Natural killer cell (primary cell): ENCODE measurements around the gene CEP164. TPM values are rescaled to one million over a fixed set of nuclear protein-coding genes. Genes with fewer than 3 reads are reported as not detected.

ENCODE experiments used
- ATAC-seq, 3 donors: fragments of 150-1000 bp in 2 of 3; fragments of 200-7000 bp in 1 of 3; cut with Tn5 transposase; 1 replicate in 1 of 3; 2 replicates in 2 of 3; pipeline ENCODE4 v1.10.0; 2021; ENCODE audit warnings: mild to moderate bottlenecking in 2 of 3, moderate library complexity in 2 of 3
- DNase-seq, 2 donors: peaks; one replicate each; pipeline versions ENCODE4 v3.0.0 to v3.0.0-alpha.2; 2013 to 2021; ENCODE audit warnings: mixed read lengths in 1 of 2
- H3K27ac ChIP-seq: one replicate; pipeline ENCODE4 v1.5.1; 2013; ENCODE audit warnings: mild to moderate bottlenecking, low read length
- H3K27me3 ChIP-seq: one replicate; pipeline ENCODE4 v1.6.1; 2013; ENCODE audit warnings: low read length; ENCODE audit not compliant: control insufficient read depth, insufficient read depth
- H3K36me3 ChIP-seq: one replicate; pipeline ENCODE4 v1.6.1; 2013; ENCODE audit warnings: low read length; ENCODE audit not compliant: control insufficient read depth, insufficient read depth
- H3K4me1 ChIP-seq: one replicate; pipeline ENCODE4 v1.6.1; 2013; ENCODE audit warnings: low read length; ENCODE audit not compliant: control insufficient read depth, insufficient read depth
- H3K4me3 ChIP-seq: one replicate; pipeline ENCODE4 v1.5.1; 2013; ENCODE audit warnings: low read length
- H3K9me3 ChIP-seq: one replicate; pipeline ENCODE4 v1.6.1; 2013; ENCODE audit warnings: low read length; ENCODE audit not compliant: control insufficient read depth, insufficient read depth
- H3K27ac Mint-ChIP-seq, 2 donors: one replicate each; pipeline ENCODE4 v1.8.0; 2022; ENCODE audit warnings: mild to moderate bottlenecking in 2 of 2, mixed read lengths in 2 of 2, moderate library complexity in 1 of 2
- H3K27me3 Mint-ChIP-seq, 2 donors: one replicate each; pipeline ENCODE4 v1.8.0; 2022; ENCODE audit warnings: low read depth in 2 of 2, mixed read lengths in 2 of 2
- H3K36me3 Mint-ChIP-seq: one replicate; pipeline ENCODE4 v1.8.0; 2022; ENCODE audit warnings: mixed read lengths
- H3K4me1 Mint-ChIP-seq, 2 donors: one replicate each; pipeline ENCODE4 v1.8.0; 2022; ENCODE audit warnings: mixed read lengths in 2 of 2
- H3K4me3 Mint-ChIP-seq: one replicate; pipeline ENCODE4 v1.8.0; 2022; ENCODE audit warnings: mild to moderate bottlenecking, moderate library complexity, mixed read lengths
- H3K9me3 Mint-ChIP-seq, 2 donors: one replicate each; pipeline ENCODE4 v1.8.0; 2022; ENCODE audit warnings: mixed read lengths in 2 of 2
- WGBS: methylation state at CpG from one replicate; pipeline ENCODE4 v1.1.7; 2013; ENCODE audit warnings: missing lambda C conversion rate; ENCODE audit not compliant: insufficient coverage; 5-methylcytosine and 5-hydroxymethylcytosine counted together
- intact Hi-C: fragments of 100-400 bp; cut with micrococcal nuclease; formaldehyde crosslinking; loops from one replicate; pipeline ENCODE4 v1.14.2; 2022
- total RNA-seq, 4 donors: library from RNA; stranded (reverse); fragments of 120-200 nt in 1 of 4; gene quantifications; one replicate each; pipeline versions ENCODE4 v1.2.3 to v1.2.4, GENCODE V29; 2013 to 2022
- TF ChIP-seq, protein P1 (sequence below): fragments of 200-600 bp; IDR thresholded peaks from one replicate; pipeline ENCODE4 v1.8.0; 2022; ENCODE audit warnings: antibody characterized with exemption

Gene CEP164
- total RNA-seq, 3 donors from 2014 or later (not counting 1 experiment from before 2014, with no cell fraction given), result 45.6 to 49.9 (median 49.8) TPM

DNA sequence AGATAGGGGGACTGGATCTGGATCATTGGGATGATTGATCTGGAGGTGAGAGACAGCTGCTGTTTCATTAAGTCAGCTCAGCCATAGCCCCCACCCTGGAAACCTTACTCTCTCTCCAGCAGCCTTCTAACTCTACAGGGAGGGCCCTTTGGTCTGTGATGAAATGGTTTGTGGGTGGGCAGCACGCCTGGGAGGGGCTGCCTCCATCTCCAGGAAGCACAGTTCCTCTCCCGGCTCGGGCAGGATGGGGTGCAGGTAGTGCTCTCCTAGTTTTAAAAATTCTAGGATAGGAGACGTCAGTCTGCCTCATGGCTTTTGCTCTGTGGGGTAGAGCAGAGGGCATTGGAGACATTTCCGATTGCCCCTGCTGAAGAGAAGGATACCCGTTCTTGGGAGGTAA, 89.7 kb downstream of the CEP164 start:
- H3K4me3 ChIP-seq, result no peak overlapping the region
- H3K27me3 ChIP-seq, result no peaks in the 10 kb centered on the region
- no peak overlapping the region for H3K4me3 Mint-ChIP-seq
- H3K27ac Mint-ChIP-seq, result no peak overlapping the region
- intact Hi-C loops, result no loop called here
- no peaks in the 10 kb centered on the region for H3K4me1 Mint-ChIP-seq
- no peak overlapping the region for H3K27ac ChIP-seq
- WGBS, result 66% methylated on average over 6 of the region's 6 CpGs
- no peaks in the 10 kb centered on the region for H3K36me3 ChIP-seq
- peaks cover 0 to 4% of the 10 kb centered on the region in 2 donors for H3K27me3 Mint-ChIP-seq
- H3K36me3 Mint-ChIP-seq, result no peaks in the 10 kb centered on the region
- no peaks in the 10 kb centered on the region for H3K4me1 ChIP-seq
- no peak for ATAC-seq
- no peak for DNase-seq
- TF ChIP-seq, protein P1, sequence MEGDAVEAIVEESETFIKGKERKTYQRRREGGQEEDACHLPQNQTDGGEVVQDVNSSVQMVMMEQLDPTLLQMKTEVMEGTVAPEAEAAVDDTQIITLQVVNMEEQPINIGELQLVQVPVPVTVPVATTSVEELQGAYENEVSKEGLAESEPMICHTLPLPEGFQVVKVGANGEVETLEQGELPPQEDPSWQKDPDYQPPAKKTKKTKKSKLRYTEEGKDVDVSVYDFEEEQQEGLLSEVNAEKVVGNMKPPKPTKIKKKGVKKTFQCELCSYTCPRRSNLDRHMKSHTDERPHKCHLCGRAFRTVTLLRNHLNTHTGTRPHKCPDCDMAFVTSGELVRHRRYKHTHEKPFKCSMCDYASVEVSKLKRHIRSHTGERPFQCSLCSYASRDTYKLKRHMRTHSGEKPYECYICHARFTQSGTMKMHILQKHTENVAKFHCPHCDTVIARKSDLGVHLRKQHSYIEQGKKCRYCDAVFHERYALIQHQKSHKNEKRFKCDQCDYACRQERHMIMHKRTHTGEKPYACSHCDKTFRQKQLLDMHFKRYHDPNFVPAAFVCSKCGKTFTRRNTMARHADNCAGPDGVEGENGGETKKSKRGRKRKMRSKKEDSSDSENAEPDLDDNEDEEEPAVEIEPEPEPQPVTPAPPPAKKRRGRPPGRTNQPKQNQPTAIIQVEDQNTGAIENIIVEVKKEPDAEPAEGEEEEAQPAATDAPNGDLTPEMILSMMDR, result no peak
- no peaks in the 10 kb centered on the region for H3K9me3 Mint-ChIP-seq
- H3K9me3 ChIP-seq, result no peaks in the 10 kb centered on the region

DNA sequence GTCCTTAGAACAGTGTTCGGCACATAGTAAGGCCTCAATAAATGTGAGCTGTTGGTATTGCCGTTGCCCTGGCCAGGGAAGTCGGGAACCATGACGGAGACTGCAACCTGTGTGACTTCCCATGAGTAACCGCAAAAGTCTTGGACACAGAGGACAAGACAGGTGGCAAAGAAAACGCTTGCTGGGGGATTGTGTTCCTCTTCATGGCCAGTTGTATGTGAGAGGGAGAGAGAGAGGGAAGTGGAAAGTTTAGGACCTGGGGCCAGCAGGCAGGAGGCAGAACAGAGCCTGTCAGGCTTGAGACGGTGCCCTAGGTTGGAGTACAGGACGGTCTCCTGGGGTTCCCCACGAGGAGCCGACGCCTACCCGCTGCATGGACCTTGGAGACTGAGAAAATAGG, 90.2 kb downstream of the CEP164 start:
- no peaks in the 10 kb centered on the region for H3K9me3 ChIP-seq
- no peak overlapping the region for H3K4me3 Mint-ChIP-seq
- H3K4me3 ChIP-seq, result no peak overlapping the region
- no peaks in the 10 kb centered on the region for H3K4me1 Mint-ChIP-seq
- no peak overlapping the region for H3K27ac Mint-ChIP-seq
- H3K36me3 ChIP-seq, result no peaks in the 10 kb centered on the region
- no peak overlapping the region for H3K27ac ChIP-seq
- no peaks in the 10 kb centered on the region for H3K27me3 ChIP-seq
- no peaks in the 10 kb centered on the region for H3K36me3 Mint-ChIP-seq
- H3K4me1 ChIP-seq, result no peaks in the 10 kb centered on the region
- no peak for DNase-seq
- no peak for ATAC-seq
- WGBS, result 87% methylated on average over 12 of the region's 12 CpGs
- intact Hi-C loops, result no loop called here
- TF ChIP-seq, protein P1, result no peak
- H3K9me3 Mint-ChIP-seq, result no peaks in the 10 kb centered on the region
- H3K27me3 Mint-ChIP-seq, result peaks cover 0 to 4% of the 10 kb centered on the region in 2 donors

GRCh38 chr11:117418737-117419481, 91.3 kb downstream of the CEP164 start:
- Mint-ChIP-seq H3K27ac (no peak overlapping the region), H3K4me1 (no peaks in the 10 kb centered on the region), H3K4me3 (no peak overlapping the region), H3K9me3 (no peaks in the 10 kb centered on the region), H3K27me3 (peaks cover 0 to 6% of the 10 kb centered on the region in 2 donors), H3K36me3 (no peaks in the 10 kb centered on the region)
- ATAC-seq, result no peak
- no peak overlapping the region for H3K4me3 ChIP-seq
- no peak overlapping the region for H3K27ac ChIP-seq
- intact Hi-C loops, result no loop called here
- no peaks in the 10 kb centered on the region for H3K36me3 ChIP-seq
- no peak for DNase-seq
- no peaks in the 10 kb centered on the region for H3K9me3 ChIP-seq
- H3K27me3 ChIP-seq, result no peaks in the 10 kb centered on the region
- 92% methylated on average over 12 of the region's 12 CpGs for WGBS
- TF ChIP-seq, protein P1, result no peak
- no peaks in the 10 kb centered on the region for H3K4me1 ChIP-seq
